GM21367 (cell line): Measurements from ENCODE around the gene HLA-DRB1.
"Not testable (repeated sequence)": the region's sequence is repeated elsewhere in the genome, so short reads cannot be mapped to it uniquely, and the experiment has no call there.

Source experiments
- ATAC-seq: cut with Tn5 transposase; IDR thresholded peaks from one replicate; pipeline ENCODE4 v1.9.1; 2021; ENCODE audit not compliant: unreplicated experiment

Gene HLA-DRB1

DNA sequence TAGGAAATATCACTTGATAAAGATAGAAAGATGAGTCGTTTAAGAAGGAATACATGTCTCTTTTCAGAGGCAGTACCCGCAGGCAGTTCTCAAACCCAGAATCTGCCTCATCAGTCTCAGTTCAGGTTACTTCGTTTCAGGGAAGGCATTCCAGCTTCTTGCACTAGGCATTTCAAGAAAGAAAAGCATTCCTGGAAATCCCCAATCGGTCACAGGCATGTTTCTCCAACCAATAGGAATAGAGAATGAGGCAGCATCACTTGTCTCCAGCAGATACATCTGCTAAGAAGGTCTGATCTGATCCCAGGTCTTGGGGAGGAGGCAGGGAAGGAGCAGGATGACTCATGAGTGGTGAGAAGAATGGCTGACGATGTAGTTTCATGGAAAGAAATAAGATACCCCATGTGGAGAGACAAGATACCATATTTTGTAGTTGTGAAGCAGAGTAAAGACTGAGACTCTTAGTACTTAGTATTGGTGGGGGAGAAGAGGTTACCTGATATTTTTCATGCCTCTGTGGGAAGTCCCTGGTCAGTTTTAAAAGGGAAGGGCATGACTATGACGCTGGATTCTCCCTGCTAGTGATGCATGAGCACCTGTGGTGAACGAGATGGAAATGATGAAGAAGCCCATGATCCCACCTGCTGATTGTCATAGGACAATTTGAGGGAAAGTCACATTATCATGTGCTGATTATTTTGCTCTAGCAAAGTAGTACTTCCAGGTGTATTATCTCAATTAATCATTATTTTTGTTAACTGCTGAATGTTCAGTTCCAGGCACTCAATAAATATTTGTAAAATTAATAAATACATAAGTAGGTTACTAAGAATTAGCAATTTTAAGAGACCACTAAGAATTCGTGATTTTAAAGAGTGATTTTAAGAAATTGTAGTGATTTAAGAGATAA, 20.3 kb upstream of the HLA-DRB1 start:
- ATAC-seq = peak; percentile 89

DNA sequence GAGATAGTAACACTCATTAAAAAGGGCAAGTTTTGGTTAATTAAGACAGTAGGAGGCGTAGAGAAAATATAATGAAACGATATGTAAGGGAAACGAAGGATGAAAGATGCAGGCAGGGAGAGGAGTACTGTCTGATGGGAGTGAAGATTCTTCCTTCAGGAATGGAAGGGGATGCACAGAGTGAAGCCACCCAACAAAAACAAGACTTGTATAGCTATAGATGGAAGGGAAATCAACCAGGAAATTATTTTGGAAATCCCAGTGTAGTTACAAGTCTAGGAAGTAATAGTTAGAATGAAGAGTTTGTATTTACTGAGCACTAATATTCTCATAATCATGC, 19.7 kb upstream of the HLA-DRB1 start:
- ATAC-seq = no peak

DNA sequence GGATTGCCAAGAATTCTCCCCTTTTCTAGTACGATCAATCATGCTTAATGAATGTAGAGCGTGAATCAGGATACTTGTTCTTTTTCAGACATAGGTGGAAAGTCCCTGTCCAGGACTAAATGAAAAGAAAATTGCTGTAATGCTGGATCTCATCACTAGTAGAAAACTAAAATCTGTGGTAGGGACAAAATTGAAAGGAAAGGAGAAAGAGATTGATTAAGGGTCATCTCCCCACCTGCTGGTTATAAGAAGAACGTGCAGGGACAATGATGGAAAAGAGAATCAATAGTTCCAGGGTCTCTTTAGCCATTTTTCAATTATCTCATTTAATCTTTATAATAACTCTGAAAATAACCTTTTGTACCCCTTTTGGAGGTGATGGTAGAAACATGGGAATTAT, 18.7 kb upstream of the HLA-DRB1 start:
- no peak for ATAC-seq

- no peak for ATAC-seq
Measured at GRCh38 chr6:32607988-32608298, 18.3 kb upstream of the HLA-DRB1 start.

GRCh38 chr6:32607263-32607987, 17.8 kb upstream of the HLA-DRB1 start:
- ATAC-seq = no peak

- ATAC-seq = no peak
Measured at GRCh38 chr6:32604434-32604877, 14.8 kb upstream of the HLA-DRB1 start.

- ATAC-seq = no peak
Measured at GRCh38 chr6:32603888-32604287, 14.2 kb upstream of the HLA-DRB1 start.

DNA sequence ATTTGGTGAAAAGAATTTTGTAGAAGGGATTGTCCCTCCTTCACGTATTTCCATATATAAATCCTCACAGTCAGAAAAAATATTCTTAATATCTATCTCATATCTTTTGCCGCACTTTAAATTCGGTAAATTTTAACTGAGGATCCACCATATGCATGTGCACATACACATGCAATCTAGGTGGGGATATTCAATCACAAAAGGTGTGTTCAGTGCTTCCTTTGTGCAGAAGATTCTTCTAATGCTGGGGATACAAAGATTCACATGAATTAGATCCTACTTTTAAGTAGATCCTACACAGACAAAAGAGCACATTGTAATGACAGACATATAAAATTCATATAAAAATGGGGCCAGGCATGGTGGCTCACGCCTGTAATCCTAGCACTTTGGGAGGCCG, 13.6 kb upstream of the HLA-DRB1 start:
- ATAC-seq = no peak

- ATAC-seq = no peak
Measured at GRCh38 chr6:32602383-32602782, 12.7 kb upstream of the HLA-DRB1 start.

- no peak for ATAC-seq
Measured at GRCh38 chr6:32597024-32597423, 7.4 kb upstream of the HLA-DRB1 start.

GRCh38 chr6:32590713-32591112, 1.1 kb upstream of the HLA-DRB1 start:
- ATAC-seq = not testable (repeated sequence)

- no peak for ATAC-seq
Measured at GRCh38 chr6:32588156-32588555, 1.5 kb downstream of the HLA-DRB1 start.

DNA sequence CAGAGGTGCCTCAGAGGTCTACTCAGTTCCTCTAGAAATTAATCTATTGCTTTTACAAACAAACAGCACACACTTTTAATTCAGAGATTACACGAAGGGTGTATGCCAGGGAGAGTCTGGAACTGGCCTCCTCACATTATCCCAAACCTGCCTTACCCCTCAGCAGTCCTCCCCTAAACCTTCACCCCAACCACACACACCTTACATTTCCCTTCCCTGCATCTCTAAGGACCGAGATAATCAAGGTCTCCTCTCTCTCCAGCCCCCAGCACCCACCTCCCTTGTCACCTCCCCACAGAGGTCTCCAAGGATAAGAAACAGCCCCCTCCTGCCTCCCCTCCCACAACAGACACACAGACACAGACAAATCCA, 6.1 kb downstream of the HLA-DRB1 start:
- no peak for ATAC-seq

- no peak for ATAC-seq
Measured at GRCh38 chr6:32581315-32582095, 8.1 kb downstream of the HLA-DRB1 start.

GRCh38 chr6:32580593-32580992, 9.1 kb downstream of the HLA-DRB1 start:
- ATAC-seq = no peak

DNA sequence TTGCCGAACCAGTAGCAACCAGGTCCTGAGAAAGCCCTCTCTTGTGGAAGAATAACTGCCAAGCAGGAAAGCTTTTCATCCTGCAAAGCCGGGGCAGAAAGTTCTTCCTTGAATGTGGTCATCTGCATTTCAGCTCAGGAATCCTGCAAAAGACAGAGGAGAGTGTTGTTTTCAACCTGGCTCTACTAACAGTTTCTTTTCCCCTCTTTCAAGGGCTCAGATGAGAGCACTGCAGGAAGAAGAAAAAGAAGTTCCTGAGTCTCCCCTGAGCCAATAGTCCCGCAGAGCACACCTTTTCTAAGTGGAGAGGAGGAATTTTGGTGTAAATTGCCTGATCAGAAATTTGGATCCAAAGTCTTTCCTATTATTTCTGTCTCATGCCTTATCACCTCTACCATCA, 10.7 kb downstream of the HLA-DRB1 start:
- no peak for ATAC-seq

DNA sequence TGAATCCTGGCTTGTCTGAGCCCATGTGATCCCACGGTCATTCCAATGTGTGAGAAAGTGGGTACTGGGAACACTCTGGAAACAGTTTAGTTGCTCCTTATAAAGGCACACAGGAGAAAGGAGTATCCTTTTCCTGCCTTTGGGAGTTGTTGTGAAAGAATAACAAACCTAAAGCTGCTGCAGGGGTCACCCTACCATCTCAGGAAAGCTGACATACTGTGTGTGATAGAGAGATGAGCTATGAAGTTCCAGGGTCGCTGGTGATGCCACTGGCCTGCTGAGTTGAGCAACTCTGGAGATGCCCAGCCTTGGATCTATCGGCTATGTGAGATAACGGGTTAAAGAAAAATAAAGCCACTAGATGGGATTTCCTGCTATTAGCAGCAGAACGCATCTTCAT, 12.2 kb downstream of the HLA-DRB1 start:
- not testable (repeated sequence) for ATAC-seq

GRCh38 chr6:32576250-32576649, 13.4 kb downstream of the HLA-DRB1 start:
- ATAC-seq = no peak

- ATAC-seq = no peak
Measured at GRCh38 chr6:32570363-32570905, 19.2 kb downstream of the HLA-DRB1 start.

GRCh38 chr6:32568561-32568960, 21.1 kb downstream of the HLA-DRB1 start:
- ATAC-seq = no peak

GRCh38 chr6:32566957-32567356, 22.7 kb downstream of the HLA-DRB1 start:
- ATAC-seq = no peak
